Measurements from ENCODE around the gene MYO3B.

MYO3B gene

GRCh38 chr2:170393861-170394498 lies 216.0 kb downstream of the MYO3B start:
- Histone ChIP-seq H3K4me3 (ENCODE audit: low read length) (no peak overlapping the region), H3K27ac (ENCODE audit: low read length) (no peak overlapping the region), H3K9me3 (ENCODE audit: insufficient read depth, low read depth, low read length) (no peaks in the 10 kb centered on the region), H3K27me3 (ENCODE audit: insufficient read depth, low read length) (no peaks in the 10 kb centered on the region), H3K4me1 (ENCODE audit: insufficient read depth, low read length) (peaks cover 3% of the 10 kb centered on the region; the same call in 1 of the 2 replicates), H3K36me3 (ENCODE audit: insufficient read depth, low read depth, low read length) (no peaks in the 10 kb centered on the region), H3K9ac (ENCODE audit: low read depth, low read length) (no peak overlapping the region)

- H3K27ac ChIP-seq (ENCODE audit: low read length): no peak overlapping the region
- H3K4me3 ChIP-seq (ENCODE audit: low read length): no peak overlapping the region
- no peaks in the 10 kb centered on the region for H3K36me3 ChIP-seq (ENCODE audit: insufficient read depth, low read depth, low read length)
- no peaks in the 10 kb centered on the region for H3K27me3 ChIP-seq (ENCODE audit: insufficient read depth, low read length)
- H3K9me3 ChIP-seq (ENCODE audit: insufficient read depth, low read depth, low read length): no peaks in the 10 kb centered on the region
- H3K4me1 ChIP-seq (ENCODE audit: insufficient read depth, low read length): peaks cover 3% of the 10 kb centered on the region; the same call in 1 of the 2 replicates
- H3K9ac ChIP-seq (ENCODE audit: low read depth, low read length): no peak overlapping the region
These were observed 216.9 kb downstream of the MYO3B start for GRCh38 chr2:170394641-170395387.

GRCh38 chr2:170396799-170397459 lies 219.0 kb downstream of the MYO3B start:
- Histone ChIP-seq H3K4me1 (ENCODE audit: insufficient read depth, low read length) (peaks cover 3% of the 10 kb centered on the region; the same call in 1 of the 2 replicates), H3K36me3 (ENCODE audit: insufficient read depth, low read depth, low read length) (no peaks in the 10 kb centered on the region), H3K9me3 (ENCODE audit: insufficient read depth, low read depth, low read length) (no peaks in the 10 kb centered on the region), H3K4me3 (ENCODE audit: low read length) (no peak overlapping the region), H3K27ac (ENCODE audit: low read length) (no peak overlapping the region), H3K27me3 (ENCODE audit: insufficient read depth, low read length) (no peaks in the 10 kb centered on the region), H3K9ac (ENCODE audit: low read depth, low read length) (no peak overlapping the region)

- no peak overlapping the region for H3K27ac ChIP-seq (ENCODE audit: low read length)
These were observed 223.2 kb downstream of the MYO3B start for GRCh38 chr2:170401187-170401586.

GRCh38 chr2:170404846-170405245 lies 226.9 kb downstream of the MYO3B start:
- no peaks in the 10 kb centered on the region for H3K4me1 ChIP-seq (ENCODE audit: insufficient read depth, low read length)
- H3K36me3 ChIP-seq (ENCODE audit: insufficient read depth, low read depth, low read length): no peaks in the 10 kb centered on the region
- no peak overlapping the region for H3K4me3 ChIP-seq (ENCODE audit: low read length)
- H3K27ac ChIP-seq (ENCODE audit: low read length): no peak overlapping the region
- H3K9me3 ChIP-seq (ENCODE audit: insufficient read depth, low read depth, low read length): no peaks in the 10 kb centered on the region
- H3K27me3 ChIP-seq (ENCODE audit: insufficient read depth, low read length): no peaks in the 10 kb centered on the region; the same call in 1 of the 2 replicates
- no peak overlapping the region for H3K9ac ChIP-seq (ENCODE audit: low read depth, low read length)

More at GRCh38 chr2:170401187-170401586, 223.2 kb downstream of the MYO3B start:
- Histone ChIP-seq H3K4me1 (ENCODE audit: insufficient read depth, low read length) (no peaks in the 10 kb centered on the region), H3K36me3 (ENCODE audit: insufficient read depth, low read depth, low read length) (no peaks in the 10 kb centered on the region), H3K27me3 (ENCODE audit: insufficient read depth, low read length) (no peaks in the 10 kb centered on the region), H3K9ac (ENCODE audit: low read depth, low read length) (no peak overlapping the region), H3K4me3 (ENCODE audit: low read length) (no peak overlapping the region), H3K9me3 (ENCODE audit: insufficient read depth, low read depth, low read length) (no peaks in the 10 kb centered on the region)

GRCh38 chr2:170405326-170405725 lies 227.4 kb downstream of the MYO3B start:
- no peaks in the 10 kb centered on the region for H3K4me1 ChIP-seq (ENCODE audit: insufficient read depth, low read length)
- no peak overlapping the region for H3K27ac ChIP-seq (ENCODE audit: low read length)
- no peak overlapping the region for H3K9ac ChIP-seq (ENCODE audit: low read depth, low read length)
- H3K36me3 ChIP-seq (ENCODE audit: insufficient read depth, low read depth, low read length): no peaks in the 10 kb centered on the region
- H3K4me3 ChIP-seq (ENCODE audit: low read length): no peak overlapping the region
- H3K27me3 ChIP-seq (ENCODE audit: insufficient read depth, low read length): no peaks in the 10 kb centered on the region; the same call in 1 of the 2 replicates
- no peaks in the 10 kb centered on the region for H3K9me3 ChIP-seq (ENCODE audit: insufficient read depth, low read depth, low read length)

- Histone ChIP-seq H3K9ac (ENCODE audit: low read depth, low read length) (no peak overlapping the region), H3K27me3 (ENCODE audit: insufficient read depth, low read length) (no peaks in the 10 kb centered on the region; the same call in 1 of the 2 replicates), H3K36me3 (ENCODE audit: insufficient read depth, low read depth, low read length) (no peaks in the 10 kb centered on the region), H3K9me3 (ENCODE audit: insufficient read depth, low read depth, low read length) (no peaks in the 10 kb centered on the region), H3K4me1 (ENCODE audit: insufficient read depth, low read length) (no peaks in the 10 kb centered on the region), H3K27ac (ENCODE audit: low read length) (no peak overlapping the region), H3K4me3 (ENCODE audit: low read length) (no peak overlapping the region)
These were observed 230.7 kb downstream of the MYO3B start for GRCh38 chr2:170408461-170409163.

DNA sequence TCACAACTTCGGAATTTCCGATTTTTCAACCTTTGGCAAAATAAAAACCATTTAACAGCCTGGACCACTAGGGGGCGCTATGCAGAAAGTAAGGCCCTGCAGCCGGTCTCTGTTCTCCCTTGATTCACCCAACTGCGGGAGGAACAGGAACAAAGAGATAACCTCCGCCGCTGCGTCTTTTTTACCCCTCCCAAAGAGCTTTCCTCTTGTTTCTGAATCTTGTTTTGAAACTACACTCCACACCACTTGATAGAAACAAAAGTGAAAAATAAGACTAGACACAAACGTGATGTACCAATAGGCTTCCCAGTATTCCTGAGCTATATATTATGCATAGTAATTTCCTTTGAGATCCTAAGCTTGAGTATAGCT lies 231.2 kb downstream of the MYO3B start:
- no peaks in the 10 kb centered on the region; the same call in 1 of the 2 replicates for H3K27me3 ChIP-seq (ENCODE audit: insufficient read depth, low read length)
- no peaks in the 10 kb centered on the region for H3K4me1 ChIP-seq (ENCODE audit: insufficient read depth, low read length)
- peak overlapping the region; percentile 31 for H3K4me3 ChIP-seq (ENCODE audit: low read length)
- no peak overlapping the region for H3K27ac ChIP-seq (ENCODE audit: low read length)
- H3K36me3 ChIP-seq (ENCODE audit: insufficient read depth, low read depth, low read length): no peaks in the 10 kb centered on the region
- no peaks in the 10 kb centered on the region for H3K9me3 ChIP-seq (ENCODE audit: insufficient read depth, low read depth, low read length)
- H3K9ac ChIP-seq (ENCODE audit: low read depth, low read length): no peak overlapping the region

DNA sequence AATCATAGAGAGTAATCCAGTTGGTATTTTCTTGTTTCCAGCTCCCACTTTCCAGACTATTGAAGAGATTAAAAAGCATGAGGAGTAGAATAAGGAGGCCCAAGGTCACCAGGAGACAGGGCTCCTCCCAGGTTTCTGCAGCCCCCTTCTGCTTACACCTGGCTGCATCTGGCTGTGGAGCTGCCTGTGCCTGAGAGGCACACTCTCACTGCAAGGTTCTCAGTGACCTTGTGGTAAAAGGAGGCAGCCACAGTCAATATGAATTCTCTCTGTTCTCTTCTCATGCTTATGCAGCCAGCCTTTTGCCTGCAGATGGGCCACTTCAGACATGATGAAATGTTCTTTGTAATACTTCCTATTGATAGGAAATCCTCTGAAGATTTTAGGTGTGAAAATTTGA lies 233.7 kb downstream of the MYO3B start:
- no peak overlapping the region for H3K9ac ChIP-seq (ENCODE audit: low read depth, low read length)
- no peaks in the 10 kb centered on the region for H3K9me3 ChIP-seq (ENCODE audit: insufficient read depth, low read depth, low read length)
- H3K4me1 ChIP-seq (ENCODE audit: insufficient read depth, low read length): no peaks in the 10 kb centered on the region
- H3K27ac ChIP-seq (ENCODE audit: low read length): no peak overlapping the region
- H3K4me3 ChIP-seq (ENCODE audit: low read length): no peak overlapping the region
- H3K36me3 ChIP-seq (ENCODE audit: insufficient read depth, low read depth, low read length): no peaks in the 10 kb centered on the region
- H3K27me3 ChIP-seq (ENCODE audit: insufficient read depth, low read length): no peaks in the 10 kb centered on the region; the same call in 1 of the 2 replicates

DNA sequence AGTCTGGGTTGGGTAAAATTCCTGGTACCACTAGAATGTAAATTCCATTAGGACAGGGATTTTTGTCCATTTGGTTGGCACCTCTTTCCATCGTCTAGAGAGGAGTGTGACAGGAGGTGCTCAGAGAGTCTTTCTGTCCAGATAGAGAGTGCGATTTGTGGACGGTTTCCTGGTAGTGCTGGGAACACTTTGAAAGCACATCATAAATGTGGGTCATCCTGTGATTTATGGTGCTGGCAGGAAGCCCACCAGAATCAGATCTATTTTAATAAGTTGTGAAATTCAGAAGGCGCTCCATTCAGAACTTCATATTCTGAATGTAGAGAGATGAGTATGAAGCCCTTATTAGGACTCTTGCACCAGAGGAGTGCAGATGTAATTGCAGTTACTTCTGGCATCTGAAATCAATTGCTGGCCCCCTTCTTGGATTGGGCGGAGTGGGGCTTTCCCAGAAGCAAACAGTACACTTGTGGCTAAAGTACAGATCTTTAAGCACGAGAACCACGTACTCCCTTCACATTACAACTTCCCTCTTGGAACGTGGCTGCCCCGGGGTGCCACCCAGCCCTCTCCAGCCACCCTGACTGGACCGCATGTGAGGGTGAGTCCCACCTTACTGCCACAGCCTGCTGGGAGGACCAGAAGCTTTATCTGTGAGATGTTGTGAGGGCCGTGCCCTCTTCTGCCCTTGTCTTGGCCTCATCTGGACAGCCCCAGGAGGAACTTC lies 243.2 kb downstream of the MYO3B start:
- H3K9me3 ChIP-seq (ENCODE audit: insufficient read depth, low read depth, low read length): no peaks in the 10 kb centered on the region
- H3K36me3 ChIP-seq (ENCODE audit: insufficient read depth, low read depth, low read length): no peaks in the 10 kb centered on the region
- H3K4me3 ChIP-seq (ENCODE audit: low read length): no peak overlapping the region
- H3K4me1 ChIP-seq (ENCODE audit: insufficient read depth, low read length): no peaks in the 10 kb centered on the region
- no peak overlapping the region for H3K27ac ChIP-seq (ENCODE audit: low read length)
- H3K27me3 ChIP-seq (ENCODE audit: insufficient read depth, low read length): no peaks in the 10 kb centered on the region
- H3K9ac ChIP-seq (ENCODE audit: low read depth, low read length): no peak overlapping the region

DNA sequence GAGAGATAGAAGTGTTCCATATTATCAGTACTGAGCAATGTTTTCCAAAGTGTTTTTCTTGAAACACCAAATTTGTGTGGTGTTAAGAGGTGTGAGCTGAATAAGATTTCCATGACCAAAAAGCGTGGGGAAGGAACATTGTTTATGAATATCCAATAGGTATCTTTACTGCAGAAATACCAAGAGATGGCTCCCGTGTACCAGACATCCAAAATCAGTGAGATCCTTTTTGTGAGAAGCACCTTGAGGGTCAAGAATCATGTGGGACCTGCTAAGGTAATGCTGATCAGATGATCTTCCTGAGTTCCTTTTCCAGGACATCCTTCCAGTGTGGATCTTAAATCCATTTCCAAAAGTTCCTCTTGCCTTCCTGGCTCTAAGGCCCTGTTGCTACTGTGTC lies 246.0 kb downstream of the MYO3B start:
- no peaks in the 10 kb centered on the region for H3K4me1 ChIP-seq (ENCODE audit: insufficient read depth, low read length)
- H3K4me3 ChIP-seq (ENCODE audit: low read length): no peak overlapping the region
- H3K27ac ChIP-seq (ENCODE audit: low read length): no peak overlapping the region
- H3K27me3 ChIP-seq (ENCODE audit: insufficient read depth, low read length): no peaks in the 10 kb centered on the region
- no peaks in the 10 kb centered on the region for H3K36me3 ChIP-seq (ENCODE audit: insufficient read depth, low read depth, low read length)
- no peak overlapping the region for H3K9ac ChIP-seq (ENCODE audit: low read depth, low read length)
- no peaks in the 10 kb centered on the region for H3K9me3 ChIP-seq (ENCODE audit: insufficient read depth, low read depth, low read length)
